Caco-2 (cell line): Measurements from ENCODE around the gene AUTS2. TPM values are rescaled to one million over a fixed set of nuclear protein-coding genes. Genes with fewer than 3 reads are reported as not detected.
"Not testable (repeated sequence)": the region's sequence is repeated elsewhere in the genome, so short reads cannot be mapped to it uniquely, and the experiment has no call there.

ENCODE experiments used
- BruUV-seq: library from RNA; stranded (reverse); fragments of 400-500 nt; replicated peaks from 2 replicates; lab custom pipeline; 2021; lab: Mats Ljungman, UMichigan
- CTCF ChIA-PET: fragments of 300-600 bp; sonication (Branson Sonifier 250); formaldehyde crosslinking; loops from one replicate; lab custom pipeline; 2022; ENCODE audit warnings: antibody characterized with exemption; lab: Charles Lee
- POLR2A ChIA-PET: fragments of 300-600 bp; sonication (Branson Sonifier 250); formaldehyde crosslinking; loops from one replicate; lab custom pipeline; 2022; ENCODE audit warnings: antibody characterized with exemption; lab: Charles Lee
- DNase-seq, 2 experiments: peaks; one replicate each; pipeline versions ENCODE4 v3.0.0 to v3.0.0-alpha.2; 2020 to 2022
- H3K27me3 ChIP-seq: replicated peaks from 2 replicates; pipeline ENCODE4 v1.6.0; 2011; ENCODE audit warnings: low read length; ENCODE audit not compliant: control insufficient read depth, insufficient read depth
- H3K36me3 ChIP-seq: 2 replicates; pipeline ENCODE4 v1.5.1; 2011; ENCODE audit warnings: low read length; ENCODE audit not compliant: control insufficient read depth, insufficient read depth
- H3K4me1 ChIP-seq: fragments of 250-450 bp; sonication (Bioruptor Pico); 2 replicates; pipeline ENCODE4 v1.5.1; 2020; ENCODE audit warnings: mild to moderate bottlenecking
- H3K4me3 ChIP-seq: 2 replicates; pipeline ENCODE4 v1.5.1; 2011; ENCODE audit warnings: low read depth, mild to moderate bottlenecking, control low read depth, low read length
- H3K9me3 ChIP-seq: fragments of 250-450 bp; sonication (Bioruptor Pico); 2 replicates; pipeline ENCODE4 v1.5.1; 2020; ENCODE audit warnings: mild to moderate bottlenecking, moderate library complexity
- H3K27ac Mint-ChIP-seq: one replicate; pipeline ENCODE4 v1.8.0; 2022; ENCODE audit warnings: mixed read lengths; ENCODE audit not compliant: unreplicated experiment
- H3K27me3 Mint-ChIP-seq: one replicate; pipeline ENCODE4 v1.8.0; 2022; ENCODE audit warnings: mixed read lengths; ENCODE audit not compliant: insufficient read depth, unreplicated experiment
- H3K36me3 Mint-ChIP-seq: one replicate; pipeline ENCODE4 v1.8.0; 2022; ENCODE audit warnings: mild to moderate bottlenecking, mixed read lengths; ENCODE audit not compliant: insufficient read depth, unreplicated experiment
- H3K4me1 Mint-ChIP-seq: one replicate; pipeline ENCODE4 v1.8.0; 2022; ENCODE audit warnings: low read depth, mixed read lengths; ENCODE audit not compliant: unreplicated experiment
- H3K4me3 Mint-ChIP-seq: one replicate; pipeline ENCODE4 v1.8.0; 2022; ENCODE audit warnings: mild to moderate bottlenecking, moderate library complexity, mixed read lengths; ENCODE audit not compliant: unreplicated experiment
- H3K9me3 Mint-ChIP-seq: one replicate; pipeline ENCODE4 v1.8.0; 2022; ENCODE audit warnings: mixed read lengths; ENCODE audit not compliant: unreplicated experiment
- intact Hi-C: fragments of 100-400 bp; cut with micrococcal nuclease; formaldehyde crosslinking; loops from one replicate; pipeline ENCODE4 v1.10.0; 2022; ENCODE audit not compliant: unreplicated experiment
- total RNA-seq: library from RNA; stranded (reverse); gene quantifications from 2 replicates; pipeline ENCODE4 v1.2.3, GENCODE V29; 2022
- TF ChIP-seq, protein P1 (sequence below), 2 experiments: fragments of 200-600 bp in 1 of 2; IDR thresholded peaks; 1 replicate in 1 of 2; 2 replicates in 1 of 2; pipeline versions ENCODE4 v1.5.1 to v1.8.0; 2011 to 2022; ENCODE audit warnings: antibody characterized with exemption in 1 of 2, control low read depth in 1 of 2, inconsistent platforms in 1 of 2, low read depth in 1 of 2, low read length in 1 of 2, mild to moderate bottlenecking in 1 of 2, moderate library complexity in 1 of 2; ENCODE audit not compliant: insufficient read depth in 1 of 2, severe bottlenecking in 1 of 2, unreplicated experiment in 1 of 2

Gene AUTS2
- total RNA-seq, 1 experiment from 2014 or later: 37.1 TPM

DNA sequence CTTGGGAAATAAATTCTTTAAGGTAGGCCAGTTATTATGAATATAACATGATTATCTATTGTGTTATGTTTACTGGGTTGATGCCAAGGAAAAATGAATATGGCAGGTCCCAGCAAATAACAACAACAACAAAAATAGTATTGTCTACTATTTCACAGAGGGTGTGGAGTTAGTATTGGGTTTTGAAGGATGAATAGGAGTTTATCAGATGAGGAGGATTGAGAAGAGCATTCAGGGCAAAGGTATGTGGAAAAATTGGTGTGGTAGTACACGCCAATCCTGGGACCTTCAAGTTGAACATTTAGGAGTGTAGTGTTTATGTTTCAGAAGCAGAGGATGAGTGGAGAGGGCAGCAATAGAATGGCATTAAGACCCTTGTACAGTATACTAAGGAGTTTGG lies 671.9 kb downstream of the AUTS2 start:
- intact Hi-C loops: no loop called here
- H3K9me3 Mint-ChIP-seq: no peaks in the 10 kb centered on the region
- H3K27ac Mint-ChIP-seq: no peak overlapping the region
- H3K4me3 Mint-ChIP-seq: no peak overlapping the region
- no peak overlapping the region for H3K4me3 ChIP-seq
- BruUV-seq: no TSS peak
- no peaks in the 10 kb centered on the region for H3K9me3 ChIP-seq
- peaks cover 13% of the 10 kb centered on the region; the same call in 1 of the 2 replicates for H3K4me1 ChIP-seq
- H3K4me1 Mint-ChIP-seq: peaks cover 12% of the 10 kb centered on the region
- no peak for DNase-seq
- no peaks in the 10 kb centered on the region for H3K27me3 ChIP-seq
- no peaks in the 10 kb centered on the region for H3K27me3 Mint-ChIP-seq
- no peaks in the 10 kb centered on the region for H3K36me3 Mint-ChIP-seq
- POLR2A ChIA-PET: no interaction called here
- TF ChIP-seq, protein P1, sequence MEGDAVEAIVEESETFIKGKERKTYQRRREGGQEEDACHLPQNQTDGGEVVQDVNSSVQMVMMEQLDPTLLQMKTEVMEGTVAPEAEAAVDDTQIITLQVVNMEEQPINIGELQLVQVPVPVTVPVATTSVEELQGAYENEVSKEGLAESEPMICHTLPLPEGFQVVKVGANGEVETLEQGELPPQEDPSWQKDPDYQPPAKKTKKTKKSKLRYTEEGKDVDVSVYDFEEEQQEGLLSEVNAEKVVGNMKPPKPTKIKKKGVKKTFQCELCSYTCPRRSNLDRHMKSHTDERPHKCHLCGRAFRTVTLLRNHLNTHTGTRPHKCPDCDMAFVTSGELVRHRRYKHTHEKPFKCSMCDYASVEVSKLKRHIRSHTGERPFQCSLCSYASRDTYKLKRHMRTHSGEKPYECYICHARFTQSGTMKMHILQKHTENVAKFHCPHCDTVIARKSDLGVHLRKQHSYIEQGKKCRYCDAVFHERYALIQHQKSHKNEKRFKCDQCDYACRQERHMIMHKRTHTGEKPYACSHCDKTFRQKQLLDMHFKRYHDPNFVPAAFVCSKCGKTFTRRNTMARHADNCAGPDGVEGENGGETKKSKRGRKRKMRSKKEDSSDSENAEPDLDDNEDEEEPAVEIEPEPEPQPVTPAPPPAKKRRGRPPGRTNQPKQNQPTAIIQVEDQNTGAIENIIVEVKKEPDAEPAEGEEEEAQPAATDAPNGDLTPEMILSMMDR (IDR thresholded peaks at IDR 0.05; ENCODE audit: insufficient read depth in 1 of 2, low read depth in 1 of 2, low read length in 1 of 2, severe bottlenecking in 1 of 2, unreplicated experiment in 1 of 2): no peak
- CTCF ChIA-PET: no interaction called here
- no peaks in the 10 kb centered on the region for H3K36me3 ChIP-seq

GRCh38 chr7:70271617-70272081 lies 673.4 kb downstream of the AUTS2 start:
- intact Hi-C loops: no loop called here
- H3K4me1 Mint-ChIP-seq: peaks cover 12% of the 10 kb centered on the region
- no peaks in the 10 kb centered on the region for H3K9me3 ChIP-seq
- peaks cover 13% of the 10 kb centered on the region; the same call in 1 of the 2 replicates for H3K4me1 ChIP-seq
- BruUV-seq: no TSS peak
- H3K4me3 ChIP-seq: no peak overlapping the region
- no peaks in the 10 kb centered on the region for H3K27me3 ChIP-seq
- TF ChIP-seq, protein P1 (IDR thresholded peaks at IDR 0.05; ENCODE audit: insufficient read depth in 1 of 2, low read depth in 1 of 2, low read length in 1 of 2, severe bottlenecking in 1 of 2, unreplicated experiment in 1 of 2): no peak
- H3K9me3 Mint-ChIP-seq: no peaks in the 10 kb centered on the region
- DNase-seq: no peak
- H3K36me3 Mint-ChIP-seq: no peaks in the 10 kb centered on the region
- H3K4me3 Mint-ChIP-seq: no peak overlapping the region
- no peaks in the 10 kb centered on the region for H3K27me3 Mint-ChIP-seq
- CTCF ChIA-PET: no interaction called here
- H3K27ac Mint-ChIP-seq: no peak overlapping the region
- POLR2A ChIA-PET: no interaction called here
- no peaks in the 10 kb centered on the region for H3K36me3 ChIP-seq

- H3K27me3 Mint-ChIP-seq, intact Hi-C loops, H3K4me3 ChIP-seq, POLR2A ChIA-PET, H3K27me3 ChIP-seq, H3K9me3 ChIP-seq, BruUV-seq, H3K4me1 ChIP-seq, H3K4me1 Mint-ChIP-seq, H3K27ac Mint-ChIP-seq, CTCF ChIA-PET, DNase-seq, H3K9me3 Mint-ChIP-seq, H3K36me3 Mint-ChIP-seq, H3K4me3 Mint-ChIP-seq, H3K36me3 ChIP-seq: not testable (repeated sequence)
These were observed 677.3 kb downstream of the AUTS2 start for GRCh38 chr7:70275570-70275969.

DNA sequence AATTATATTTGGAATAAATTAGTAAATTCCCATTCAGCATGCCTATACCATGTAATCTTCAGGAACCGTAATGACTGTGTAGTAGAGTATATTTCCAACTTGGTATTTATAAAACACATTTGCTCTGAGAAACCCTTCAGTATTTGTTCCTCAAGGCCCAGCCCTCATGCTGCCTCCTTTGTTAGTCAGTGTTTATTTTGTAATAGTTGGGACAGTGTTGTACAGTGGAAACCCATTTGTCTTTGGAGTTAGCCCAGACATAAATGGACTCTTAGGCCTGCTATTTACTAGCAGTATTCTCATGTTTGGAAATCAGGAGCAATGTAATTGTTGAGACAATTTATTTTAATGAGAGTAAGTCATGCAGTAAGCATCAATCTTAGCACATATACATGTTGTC lies 686.9 kb downstream of the AUTS2 start:
- POLR2A ChIA-PET: no interaction called here

More for the DNA sequence above, 686.9 kb downstream of the AUTS2 start:
- H3K4me3 ChIP-seq: no peak overlapping the region
- intact Hi-C loops: no loop called here
- Mint-ChIP-seq H3K36me3 (no peaks in the 10 kb centered on the region), H3K4me3 (no peak overlapping the region), H3K4me1 (peaks cover 10% of the 10 kb centered on the region), H3K27me3 (no peaks in the 10 kb centered on the region), H3K27ac (no peak overlapping the region), H3K9me3 (peaks cover 9% of the 10 kb centered on the region)
- H3K27me3 ChIP-seq: no peaks in the 10 kb centered on the region
- DNase-seq: no peak
- CTCF ChIA-PET: no interaction called here
- H3K9me3 ChIP-seq: no peaks in the 10 kb centered on the region
- no TSS peak for BruUV-seq
- TF ChIP-seq, protein P1 (IDR thresholded peaks at IDR 0.05; ENCODE audit: insufficient read depth in 1 of 2, low read depth in 1 of 2, low read length in 1 of 2, severe bottlenecking in 1 of 2, unreplicated experiment in 1 of 2): no peak
- H3K4me1 ChIP-seq: no peaks in the 10 kb centered on the region
- H3K36me3 ChIP-seq: no peaks in the 10 kb centered on the region; the same call in 1 of the 2 replicates
